ENCODE measurements around the gene PLCL2.

PLCL2 gene

DNA sequence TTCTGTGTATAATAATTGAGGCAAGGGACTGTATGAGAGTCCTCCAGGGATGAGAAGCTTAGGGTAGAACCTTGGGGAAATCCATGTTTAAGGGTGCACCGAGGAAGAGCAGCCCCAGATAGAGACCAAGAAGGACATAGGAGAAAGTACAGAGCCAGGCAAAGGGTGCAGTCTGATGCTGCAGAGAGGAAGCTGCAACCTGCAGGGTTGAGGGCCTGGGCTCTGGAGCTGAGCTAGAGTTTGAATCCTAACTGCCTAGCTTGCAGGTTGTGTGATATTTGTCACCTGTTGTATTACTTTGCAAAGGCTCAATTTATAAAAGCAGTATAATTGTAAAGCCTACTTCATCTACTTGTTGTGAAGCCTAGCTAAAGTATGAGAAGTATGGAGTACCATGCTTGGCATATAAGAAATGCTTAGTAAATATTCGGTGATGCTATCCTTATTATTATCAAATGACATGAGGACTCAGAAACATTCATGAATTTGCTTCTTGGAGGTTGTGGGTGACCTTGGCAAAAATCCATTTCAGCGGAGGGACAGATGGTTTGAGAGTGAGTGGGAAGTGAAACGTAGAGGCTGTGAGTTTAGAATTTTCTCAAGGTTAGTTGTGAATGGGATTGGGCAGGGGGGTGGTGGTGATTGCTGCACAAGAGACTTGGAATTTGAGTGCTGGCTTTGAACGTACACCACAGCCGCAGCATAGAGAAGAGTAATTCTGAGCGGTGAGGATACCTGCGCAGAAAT is 43.8 kb downstream of the PLCL2 start:
- Histone ChIP-seq H3K9me3 (ENCODE audit: insufficient read depth, low read length) (no peaks in the 10 kb centered on the region), H3K4me1 (ENCODE audit: low read length) (peaks cover 30% of the 10 kb centered on the region), H3K4me3 (ENCODE audit: low read length) (0 out of 2 replicates have a peak overlapping the region, but pooled peaks have one; percentile 2), H3K9ac (ENCODE audit: low read length) (no peak overlapping the region), H3K27ac (ENCODE audit: low read length) (no peak overlapping the region), H3K79me2 (ENCODE audit: low read length) (peaks cover 23% of the 10 kb centered on the region; the same call in 1 of the 2 replicates), H3K4me2 (ENCODE audit: low read length) (peak overlapping the region; percentile 38), H2AFZ (ENCODE audit: low read depth, low read length) (no peak overlapping the region), H4K20me1 (ENCODE audit: insufficient read depth, low read length) (peaks cover 31% of the 10 kb centered on the region), H3K27me3 (ENCODE audit: low read depth, low read length) (no peaks in the 10 kb centered on the region), H3K36me3 (replicated peaks; ENCODE audit: low read depth, low read length) (peaks cover 4% of the 10 kb centered on the region)
- TF ChIP-seq, protein P1, sequence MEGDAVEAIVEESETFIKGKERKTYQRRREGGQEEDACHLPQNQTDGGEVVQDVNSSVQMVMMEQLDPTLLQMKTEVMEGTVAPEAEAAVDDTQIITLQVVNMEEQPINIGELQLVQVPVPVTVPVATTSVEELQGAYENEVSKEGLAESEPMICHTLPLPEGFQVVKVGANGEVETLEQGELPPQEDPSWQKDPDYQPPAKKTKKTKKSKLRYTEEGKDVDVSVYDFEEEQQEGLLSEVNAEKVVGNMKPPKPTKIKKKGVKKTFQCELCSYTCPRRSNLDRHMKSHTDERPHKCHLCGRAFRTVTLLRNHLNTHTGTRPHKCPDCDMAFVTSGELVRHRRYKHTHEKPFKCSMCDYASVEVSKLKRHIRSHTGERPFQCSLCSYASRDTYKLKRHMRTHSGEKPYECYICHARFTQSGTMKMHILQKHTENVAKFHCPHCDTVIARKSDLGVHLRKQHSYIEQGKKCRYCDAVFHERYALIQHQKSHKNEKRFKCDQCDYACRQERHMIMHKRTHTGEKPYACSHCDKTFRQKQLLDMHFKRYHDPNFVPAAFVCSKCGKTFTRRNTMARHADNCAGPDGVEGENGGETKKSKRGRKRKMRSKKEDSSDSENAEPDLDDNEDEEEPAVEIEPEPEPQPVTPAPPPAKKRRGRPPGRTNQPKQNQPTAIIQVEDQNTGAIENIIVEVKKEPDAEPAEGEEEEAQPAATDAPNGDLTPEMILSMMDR (IDR thresholded peaks at IDR 0.05; ENCODE audit: low read depth, low read length), result no peak
- TF ChIP-seq EZH2phosphoT487 (IDR thresholded peaks at IDR 0.05; ENCODE audit: low read depth), result no peak

DNA sequence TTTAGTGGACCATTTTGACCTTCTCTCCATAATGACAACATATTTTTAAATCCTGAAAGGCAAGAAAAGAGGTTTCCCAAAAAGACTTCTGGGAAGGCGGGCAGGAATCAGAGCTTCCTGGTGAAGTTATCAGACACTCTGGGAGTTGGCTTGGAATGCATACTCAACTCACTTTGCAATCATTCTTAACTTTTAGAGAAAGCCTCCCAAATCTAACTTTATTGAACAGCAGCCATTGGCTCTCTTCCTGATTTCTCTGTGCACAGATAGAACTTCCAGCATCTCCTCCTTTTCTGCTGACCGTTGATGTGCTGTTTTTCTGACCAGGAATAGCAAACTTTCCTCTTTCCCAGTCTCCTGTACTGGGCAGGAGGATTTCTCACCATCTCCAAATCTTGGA is 44.6 kb downstream of the PLCL2 start:
- H3K9ac ChIP-seq (ENCODE audit: low read length), result no peak overlapping the region
- no peak overlapping the region for H3K27ac ChIP-seq (ENCODE audit: low read length)
- no peak overlapping the region for H2AFZ ChIP-seq (ENCODE audit: low read depth, low read length)
- H3K4me2 ChIP-seq (ENCODE audit: low read length), result no peak overlapping the region
- H3K36me3 ChIP-seq (replicated peaks; ENCODE audit: low read depth, low read length), result peaks cover 3% of the 10 kb centered on the region
- no peak for TF ChIP-seq EZH2phosphoT487 (IDR thresholded peaks at IDR 0.05; ENCODE audit: low read depth)
- TF ChIP-seq, protein P1 (IDR thresholded peaks at IDR 0.05; ENCODE audit: low read depth, low read length), result no peak
- H3K4me1 ChIP-seq (ENCODE audit: low read length), result peaks cover 30% of the 10 kb centered on the region
- H3K79me2 ChIP-seq (ENCODE audit: low read length), result peaks cover 23% of the 10 kb centered on the region; the same call in 1 of the 2 replicates
- peaks cover 32% of the 10 kb centered on the region for H4K20me1 ChIP-seq (ENCODE audit: insufficient read depth, low read length)
- H3K27me3 ChIP-seq (ENCODE audit: low read depth, low read length), result no peaks in the 10 kb centered on the region
- no peak overlapping the region for H3K4me3 ChIP-seq (ENCODE audit: low read length)
- H3K9me3 ChIP-seq (ENCODE audit: insufficient read depth, low read length), result no peaks in the 10 kb centered on the region

GRCh38 chr3:16932877-16933276 is 48.1 kb downstream of the PLCL2 start:
- no peaks in the 10 kb centered on the region for H3K36me3 ChIP-seq (replicated peaks; ENCODE audit: low read depth, low read length)
- H3K4me3 ChIP-seq (ENCODE audit: low read length), result no peak overlapping the region
- peaks cover 25% of the 10 kb centered on the region; the same call in 1 of the 2 replicates for H3K79me2 ChIP-seq (ENCODE audit: low read length)
- no peaks in the 10 kb centered on the region for H3K27me3 ChIP-seq (ENCODE audit: low read depth, low read length)
- no peak overlapping the region for H3K4me2 ChIP-seq (ENCODE audit: low read length)
- TF ChIP-seq EZH2phosphoT487 (IDR thresholded peaks at IDR 0.05; ENCODE audit: low read depth), result no peak
- peaks cover 16% of the 10 kb centered on the region for H3K4me1 ChIP-seq (ENCODE audit: low read length)
- no peaks in the 10 kb centered on the region for H3K9me3 ChIP-seq (ENCODE audit: insufficient read depth, low read length)
- no peak overlapping the region for H2AFZ ChIP-seq (ENCODE audit: low read depth, low read length)
- H3K9ac ChIP-seq (ENCODE audit: low read length), result no peak overlapping the region
- no peak overlapping the region for H3K27ac ChIP-seq (ENCODE audit: low read length)
- peaks cover 36% of the 10 kb centered on the region for H4K20me1 ChIP-seq (ENCODE audit: insufficient read depth, low read length)

DNA sequence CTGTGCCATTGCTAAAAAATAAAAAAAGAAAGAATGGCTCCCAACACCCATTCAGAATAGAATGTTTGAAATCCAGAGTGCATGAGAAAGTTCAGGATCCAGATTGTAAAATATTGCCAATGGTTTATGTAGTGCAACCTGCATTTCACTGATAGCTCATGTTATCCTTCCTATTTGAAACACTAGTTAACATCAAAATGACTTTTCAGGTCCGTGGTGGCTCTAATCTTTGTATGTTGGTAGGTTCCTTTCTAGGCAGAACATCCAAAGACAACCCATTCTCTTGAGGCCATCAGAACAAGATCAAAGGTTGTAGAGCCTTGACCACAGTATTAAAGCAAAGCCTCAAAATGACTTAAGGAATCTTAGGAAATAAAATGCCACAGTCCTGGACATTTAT is 51.0 kb downstream of the PLCL2 start:
- H4K20me1 ChIP-seq (ENCODE audit: insufficient read depth, low read length), result peaks cover 18% of the 10 kb centered on the region; the same call in 1 of the 2 replicates
- no peaks in the 10 kb centered on the region for H3K4me1 ChIP-seq (ENCODE audit: low read length)
- H3K9me3 ChIP-seq (ENCODE audit: insufficient read depth, low read length), result no peaks in the 10 kb centered on the region
- H3K4me3 ChIP-seq (ENCODE audit: low read length), result no peak overlapping the region
- peaks cover 10% of the 10 kb centered on the region; the same call in 1 of the 2 replicates for H3K79me2 ChIP-seq (ENCODE audit: low read length)
- no peak overlapping the region for H3K4me2 ChIP-seq (ENCODE audit: low read length)
- H3K9ac ChIP-seq (ENCODE audit: low read length), result no peak overlapping the region
- no peak overlapping the region for H2AFZ ChIP-seq (ENCODE audit: low read depth, low read length)
- no peak overlapping the region for H3K27ac ChIP-seq (ENCODE audit: low read length)
- no peaks in the 10 kb centered on the region for H3K36me3 ChIP-seq (replicated peaks; ENCODE audit: low read depth, low read length)
- TF ChIP-seq, protein P1 (IDR thresholded peaks at IDR 0.05; ENCODE audit: low read depth, low read length), result no peak
- TF ChIP-seq EZH2phosphoT487 (IDR thresholded peaks at IDR 0.05; ENCODE audit: low read depth), result no peak
- H3K27me3 ChIP-seq (ENCODE audit: low read depth, low read length), result no peaks in the 10 kb centered on the region
